GM15510 (cell line): Measurements from ENCODE around the gene AXIN1.

Experiments used
- POLR2A ChIP-seq: IDR thresholded peaks from 3 replicates; pipeline ENCODE4 v1.6.1; 2011; ENCODE audit warnings: borderline replicate concordance; ENCODE audit not compliant: insufficient read length; ENCODE audit errors: extremely low read depth

Gene AXIN1

DNA sequence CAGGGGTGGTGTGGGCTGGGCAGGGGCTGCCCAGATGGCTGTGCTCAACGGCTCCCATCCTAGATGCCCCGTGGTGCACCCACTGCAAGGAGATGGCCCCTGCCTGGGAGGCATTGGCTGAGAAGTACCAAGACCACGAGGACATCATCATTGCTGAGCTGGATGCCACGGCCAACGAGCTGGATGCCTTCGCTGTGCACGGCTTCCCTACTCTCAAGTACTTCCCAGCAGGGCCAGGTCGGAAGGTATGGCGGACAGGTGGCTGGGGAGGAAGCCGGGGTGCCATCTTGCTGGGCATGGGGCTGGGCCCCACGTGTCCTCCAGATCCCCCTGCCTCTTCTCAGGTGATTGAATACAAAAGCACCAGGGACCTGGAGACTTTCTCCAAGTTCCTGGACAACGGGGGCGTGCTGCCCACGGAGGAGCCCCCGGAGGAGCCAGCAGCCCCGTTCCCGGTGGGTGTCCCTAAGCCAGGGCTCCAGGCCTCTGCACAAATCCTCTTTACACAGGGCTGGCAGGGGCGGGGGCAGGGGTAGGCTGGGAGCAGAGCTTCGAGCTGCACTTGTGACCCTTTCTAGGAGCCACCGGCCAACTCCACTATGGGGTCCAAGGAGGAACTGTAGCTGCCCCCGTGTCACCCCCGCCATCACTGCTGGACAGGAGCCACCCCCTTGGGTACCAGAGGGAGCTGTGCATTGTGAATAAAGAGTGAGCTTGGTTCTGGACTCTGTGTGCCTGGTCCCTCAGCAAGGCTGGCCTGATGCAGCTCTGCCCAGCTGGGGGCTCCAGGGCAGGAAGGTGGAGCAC, 65.8 kb downstream of the AXIN1 start:
- TF ChIP-seq POLR2A: no peak

- no peak for TF ChIP-seq POLR2A
Observed at GRCh38 chr16:285146-286055, 67.1 kb downstream of the AXIN1 start.

DNA sequence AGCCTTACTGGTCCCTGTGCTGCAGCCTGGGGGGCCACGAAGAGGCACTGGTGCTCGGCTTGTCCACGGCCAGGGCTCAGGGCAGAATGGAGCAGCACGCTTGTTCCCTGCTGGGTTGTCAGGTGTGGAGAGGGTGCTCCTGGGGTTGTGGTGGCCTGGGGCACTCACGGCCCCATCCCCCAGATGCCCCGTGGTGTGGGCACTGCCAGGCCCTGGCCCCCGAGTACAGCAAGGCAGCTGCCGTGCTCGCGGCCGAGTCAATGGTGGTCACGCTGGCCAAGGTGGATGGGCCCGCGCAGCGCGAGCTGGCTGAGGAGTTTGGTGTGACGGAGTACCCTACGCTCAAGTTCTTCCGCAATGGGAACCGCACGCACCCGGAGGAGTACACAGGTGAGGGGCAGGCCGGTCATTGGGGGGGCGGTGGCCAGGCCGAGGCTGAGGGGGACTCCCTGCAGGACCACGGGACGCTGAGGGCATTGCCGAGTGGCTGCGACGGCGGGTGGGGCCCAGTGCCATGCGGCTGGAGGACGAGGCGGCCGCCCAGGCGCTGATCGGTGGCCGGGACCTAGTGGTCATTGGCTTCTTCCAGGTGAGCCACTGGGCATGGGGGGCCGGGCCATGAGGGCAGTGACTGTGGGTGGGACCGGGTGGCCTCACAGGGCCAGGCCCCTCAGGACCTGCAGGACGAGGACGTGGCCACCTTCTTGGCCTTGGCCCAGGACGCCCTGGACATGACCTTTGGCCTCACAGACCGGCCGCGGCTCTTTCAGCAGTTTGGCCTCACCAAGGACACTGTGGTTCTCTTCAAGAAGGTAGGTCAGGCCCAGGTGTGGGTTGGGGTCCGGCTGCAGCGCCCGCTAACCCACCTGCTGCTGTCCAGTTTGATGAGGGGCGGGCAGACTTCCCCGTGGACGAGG, 68.1 kb downstream of the AXIN1 start:
- no peak for TF ChIP-seq POLR2A

DNA sequence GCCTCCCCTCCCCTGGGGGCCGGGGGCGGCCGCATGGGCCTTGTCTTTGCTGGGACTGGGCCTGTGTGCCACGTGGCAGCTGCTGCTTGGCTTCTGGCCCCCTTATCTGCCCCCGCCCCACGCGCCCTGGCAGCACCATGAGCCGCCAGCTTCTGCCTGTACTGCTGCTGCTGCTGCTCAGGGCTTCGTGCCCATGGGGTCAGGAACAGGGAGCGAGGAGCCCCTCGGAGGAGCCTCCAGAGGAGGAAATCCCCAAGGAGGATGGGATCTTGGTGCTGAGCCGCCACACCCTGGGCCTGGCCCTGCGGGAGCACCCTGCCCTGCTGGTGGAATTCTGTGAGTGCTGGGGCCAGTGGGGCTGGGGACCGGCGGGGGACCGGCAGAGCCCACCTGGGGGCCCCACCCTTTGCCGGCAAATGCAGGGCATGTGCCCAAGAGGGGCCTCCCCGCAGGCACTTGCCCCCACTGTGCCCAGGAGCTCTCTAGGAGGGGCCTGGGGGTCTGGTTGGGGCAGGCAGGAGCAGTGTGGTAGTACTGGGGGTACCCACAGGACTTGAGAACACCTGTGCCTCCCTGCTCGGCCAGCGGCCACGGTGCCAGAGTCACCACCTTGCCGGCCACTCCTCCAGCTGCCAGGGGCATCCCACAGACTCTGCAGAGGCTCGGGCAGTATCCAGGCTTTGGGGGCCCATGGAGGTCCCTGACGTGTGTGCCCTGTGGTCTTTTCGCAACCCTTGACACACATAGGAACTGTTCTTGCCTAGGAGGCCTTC, 69.3 kb downstream of the AXIN1 start, which contains the start of gene PDIA2:
Gene PDIA2, plus strand, starts transcription at position 132 of the 773 bp plus-strand sequence. Its CDS starts 6 bp downstream, at position 138.
- no peak for TF ChIP-seq POLR2A

- no peak for TF ChIP-seq POLR2A
Observed at GRCh38 chr16:282491-282890, 70.0 kb downstream of the AXIN1 start.

DNA sequence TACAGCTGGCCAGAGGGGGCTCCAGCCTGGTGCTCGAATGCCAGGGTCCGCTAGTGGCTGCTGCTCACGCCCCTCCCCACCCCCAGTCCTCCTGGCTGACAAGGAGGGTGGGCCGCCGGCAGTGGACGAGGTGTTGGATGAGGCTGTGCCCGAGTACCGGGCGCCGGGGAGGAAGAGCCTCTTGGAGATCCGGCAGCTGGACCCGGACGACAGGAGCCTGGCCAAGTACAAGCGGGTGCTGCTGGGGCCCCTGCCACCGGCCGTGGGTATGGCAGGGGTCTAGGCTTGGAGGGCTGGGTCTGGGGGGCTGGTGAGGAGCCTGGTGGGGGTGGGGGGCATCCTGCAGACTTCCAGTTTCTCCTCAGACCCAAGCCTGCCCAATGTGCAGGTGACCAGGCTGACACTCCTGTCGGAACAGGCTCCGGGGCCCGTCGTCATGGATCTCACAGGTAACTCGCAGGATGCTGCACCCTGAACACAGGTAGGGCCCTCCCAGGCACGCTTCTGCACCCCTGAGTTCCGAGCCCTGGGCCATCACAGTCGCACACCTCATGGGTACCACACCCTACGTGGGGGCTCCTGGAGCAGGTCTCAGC, 70.8 kb downstream of the AXIN1 start:
- no peak for TF ChIP-seq POLR2A

DNA sequence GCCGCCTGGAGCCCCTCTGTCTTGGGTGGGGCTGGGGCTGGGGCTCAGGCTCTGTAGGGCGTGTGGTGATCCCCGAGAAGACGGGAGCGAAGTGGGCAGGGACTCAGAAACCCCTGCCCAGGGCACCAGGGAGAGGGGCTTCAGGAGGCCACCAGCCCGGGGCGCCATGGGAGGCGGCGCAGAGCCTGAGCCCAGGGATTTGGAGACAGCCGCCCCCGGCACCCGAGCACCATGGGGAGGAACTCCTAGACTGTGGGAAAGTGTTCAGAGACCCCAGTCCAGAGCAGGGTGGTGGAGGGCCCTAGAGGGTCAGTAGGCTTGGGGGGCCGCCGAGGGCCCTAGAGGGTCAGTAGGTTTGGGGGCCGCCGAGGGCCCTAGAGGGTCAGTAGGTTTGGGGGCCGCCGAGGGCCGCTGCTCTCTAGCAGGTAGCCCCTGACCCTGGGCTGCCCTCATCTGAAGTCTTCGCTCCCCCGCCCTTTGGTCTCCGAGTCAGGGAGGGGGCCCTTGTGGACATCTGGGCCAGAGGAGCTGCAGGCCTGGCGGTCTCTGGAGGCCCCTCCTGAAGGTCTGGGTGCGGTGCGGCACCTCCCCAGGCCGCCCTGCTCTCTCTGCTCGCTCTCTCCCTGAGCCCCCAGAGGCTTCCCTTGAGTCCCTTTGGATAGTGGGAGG, 71.4 kb downstream of the AXIN1 start:
- no peak for TF ChIP-seq POLR2A

DNA sequence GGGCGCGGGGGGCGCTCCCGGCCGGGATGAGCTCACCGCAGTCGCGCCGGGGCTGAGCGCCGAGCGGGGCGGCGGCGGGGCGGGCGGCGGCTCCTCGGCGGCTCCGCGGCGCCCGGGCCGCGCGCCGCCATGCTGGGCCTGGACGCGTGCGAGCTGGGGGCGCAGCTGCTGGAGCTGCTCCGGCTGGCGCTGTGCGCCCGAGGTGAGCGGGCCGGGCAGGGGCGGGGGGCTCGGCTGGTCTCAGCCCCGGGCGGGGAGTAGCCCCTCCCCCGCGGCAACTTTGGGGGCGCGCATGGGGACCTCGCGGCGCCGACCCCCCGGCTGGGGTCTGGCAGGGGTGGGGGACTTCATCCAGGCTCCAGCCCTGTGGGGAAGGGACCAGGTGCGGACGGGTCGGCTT, 72.0 kb downstream of the AXIN1 start, which contains the start of gene ARHGDIG:
Gene ARHGDIG, plus strand, starts transcription at position 40 of the 400 bp plus-strand sequence. Its CDS starts 90 bp downstream, at position 130.
- TF ChIP-seq POLR2A: no peak

DNA sequence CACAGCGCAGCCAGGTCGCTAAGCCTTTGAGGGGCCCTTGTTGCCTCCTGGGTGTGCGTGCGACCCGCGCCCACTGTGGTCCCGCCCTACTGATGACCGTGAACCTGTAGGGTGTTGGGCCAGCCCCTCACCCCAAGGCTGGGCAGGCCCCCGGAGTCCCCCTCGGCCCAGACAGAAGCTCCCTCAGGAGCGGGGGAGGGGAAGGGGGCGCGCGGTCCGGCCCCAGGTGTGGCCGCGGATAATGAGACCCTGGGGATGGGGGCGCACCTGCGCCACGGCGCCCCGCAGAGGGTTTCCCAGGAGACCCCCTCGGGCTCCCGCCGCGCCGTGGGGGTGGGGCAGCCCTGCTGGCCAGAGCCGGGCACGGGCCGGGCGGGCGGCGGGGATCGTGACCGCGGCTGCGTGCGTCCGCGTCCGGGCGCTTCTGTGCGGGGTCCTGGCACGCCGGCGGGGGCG, 72.5 kb downstream of the AXIN1 start:
- no peak for TF ChIP-seq POLR2A

GRCh38 chr16:279531-279930, 73.0 kb downstream of the AXIN1 start:
- TF ChIP-seq POLR2A: no peak

GRCh38 chr16:278863-279366, 73.6 kb downstream of the AXIN1 start:
- TF ChIP-seq POLR2A: no peak

DNA sequence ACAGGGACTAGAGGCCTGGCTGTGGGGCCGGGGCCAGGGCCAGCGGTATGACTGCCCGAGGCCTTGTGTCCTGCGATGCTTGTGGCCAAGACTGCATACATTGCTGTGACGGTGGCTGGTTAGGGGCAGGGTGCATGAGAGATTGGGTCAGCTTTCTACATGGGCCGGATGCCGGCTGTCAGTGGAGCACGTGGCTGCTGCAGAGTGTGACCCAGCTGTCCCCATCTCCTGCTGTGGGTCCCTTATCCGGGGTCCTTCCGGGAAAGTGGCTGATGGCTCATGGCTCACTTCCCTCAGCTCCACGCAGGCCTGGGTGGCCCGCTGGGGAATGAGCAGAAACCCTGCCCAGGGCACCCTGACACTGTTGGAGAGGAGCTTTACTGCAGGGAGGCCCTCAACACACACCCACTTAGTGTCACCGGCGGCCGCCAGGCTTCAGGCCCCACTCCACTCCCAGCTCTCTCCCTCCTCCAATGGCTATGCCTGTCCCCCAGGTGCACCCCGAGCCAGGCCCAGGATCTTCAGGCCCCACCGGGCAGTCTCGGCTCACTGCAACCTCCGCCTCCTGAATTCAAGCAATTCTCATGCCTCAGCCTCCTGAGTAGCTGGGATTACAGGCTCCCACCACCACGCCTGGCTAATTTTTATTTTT, 76.0 kb downstream of the AXIN1 start:
- no peak for TF ChIP-seq POLR2A
